Thyroid gland (tissue), 4 donors: ENCODE results near the gene MISP.

Experiments
- POLR2A ChIP-seq, 2 donors: fragments of 450-650 bp; IDR thresholded peaks; one replicate each; pipeline ENCODE4 v1.6.1; 2017; ENCODE audit warnings: antibody characterized with exemption in 2 of 2, mild to moderate bottlenecking in 2 of 2, moderate library complexity in 1 of 2
- TF ChIP-seq, protein P1 (sequence below), 6 experiments: fragments of 200-600 bp in 3 of 6; fragments of 450-650 bp in 3 of 6; sonication (generic) in 3 of 6; IDR thresholded peaks; one replicate each; pipeline ENCODE4 v1.5.1; 2016 to 2019; ENCODE audit warnings: antibody characterized with exemption in 6 of 6, mild to moderate bottlenecking in 2 of 6, inconsistent platforms in 1 of 6, moderate library complexity in 1 of 6

DNA sequence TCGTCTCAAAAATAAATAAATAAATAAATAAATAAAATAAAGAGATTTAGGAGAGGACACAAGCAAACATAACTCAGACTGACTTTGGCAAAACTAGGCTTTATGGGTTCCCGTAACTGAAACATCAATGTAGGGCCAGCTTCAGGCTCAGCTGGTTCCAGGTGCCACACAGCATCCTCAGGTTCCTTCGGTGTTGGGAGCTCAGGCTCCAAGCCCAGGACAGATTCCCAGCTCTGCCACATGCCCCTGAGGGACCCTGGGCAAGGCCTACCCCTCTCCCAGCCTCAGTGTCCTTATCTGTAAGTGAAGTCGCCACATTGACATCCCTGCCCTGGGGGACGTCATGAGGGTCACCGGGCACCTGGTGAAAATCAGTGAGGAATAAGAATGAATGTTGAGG is 18.7 kb downstream of the MISP start:
- no peak for TF ChIP-seq POLR2A (IDR thresholded peaks at IDR 0.05)
- TF ChIP-seq, protein P1, sequence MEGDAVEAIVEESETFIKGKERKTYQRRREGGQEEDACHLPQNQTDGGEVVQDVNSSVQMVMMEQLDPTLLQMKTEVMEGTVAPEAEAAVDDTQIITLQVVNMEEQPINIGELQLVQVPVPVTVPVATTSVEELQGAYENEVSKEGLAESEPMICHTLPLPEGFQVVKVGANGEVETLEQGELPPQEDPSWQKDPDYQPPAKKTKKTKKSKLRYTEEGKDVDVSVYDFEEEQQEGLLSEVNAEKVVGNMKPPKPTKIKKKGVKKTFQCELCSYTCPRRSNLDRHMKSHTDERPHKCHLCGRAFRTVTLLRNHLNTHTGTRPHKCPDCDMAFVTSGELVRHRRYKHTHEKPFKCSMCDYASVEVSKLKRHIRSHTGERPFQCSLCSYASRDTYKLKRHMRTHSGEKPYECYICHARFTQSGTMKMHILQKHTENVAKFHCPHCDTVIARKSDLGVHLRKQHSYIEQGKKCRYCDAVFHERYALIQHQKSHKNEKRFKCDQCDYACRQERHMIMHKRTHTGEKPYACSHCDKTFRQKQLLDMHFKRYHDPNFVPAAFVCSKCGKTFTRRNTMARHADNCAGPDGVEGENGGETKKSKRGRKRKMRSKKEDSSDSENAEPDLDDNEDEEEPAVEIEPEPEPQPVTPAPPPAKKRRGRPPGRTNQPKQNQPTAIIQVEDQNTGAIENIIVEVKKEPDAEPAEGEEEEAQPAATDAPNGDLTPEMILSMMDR (IDR thresholded peaks at IDR 0.05), result no peak
